ENCODE results near the gene UTRN.

DNA sequence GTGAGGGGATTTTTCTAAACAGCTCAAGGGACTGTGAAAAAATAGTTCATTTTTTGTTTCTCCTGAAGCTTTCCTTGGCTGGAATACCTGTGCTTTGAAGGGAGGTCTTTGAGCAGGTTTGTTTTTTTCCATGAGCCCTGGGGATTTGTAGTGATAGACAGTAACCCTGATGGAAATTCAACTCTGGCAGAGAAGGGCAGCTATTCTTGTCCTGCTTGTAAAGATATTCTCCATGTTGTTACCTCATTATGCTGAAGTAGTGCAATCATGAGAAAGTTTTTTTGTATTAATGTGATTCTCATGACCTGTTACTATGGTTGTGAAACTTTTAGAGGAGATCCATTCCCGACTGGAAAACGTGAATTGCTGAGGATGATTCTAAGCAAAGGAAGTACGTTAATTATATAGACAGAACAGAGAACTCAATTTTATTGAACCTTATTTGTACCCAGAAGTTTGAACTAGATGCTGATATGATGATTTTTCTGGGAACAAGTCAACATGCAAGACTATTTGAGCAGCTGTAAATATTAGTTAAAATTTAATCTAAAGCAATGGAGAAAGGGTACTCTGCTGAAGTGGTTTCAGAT, 12.5 kb downstream of the UTRN start:
- TF ChIP-seq POLR2A (IDR thresholded peaks at IDR 0.05; ENCODE audit: low read depth) (no peak), EP300 (IDR thresholded peaks at IDR 0.05) (no peak), POLR2AphosphoS5 (IDR thresholded peaks at IDR 0.05) (no peak)
- TF ChIP-seq, protein P1, sequence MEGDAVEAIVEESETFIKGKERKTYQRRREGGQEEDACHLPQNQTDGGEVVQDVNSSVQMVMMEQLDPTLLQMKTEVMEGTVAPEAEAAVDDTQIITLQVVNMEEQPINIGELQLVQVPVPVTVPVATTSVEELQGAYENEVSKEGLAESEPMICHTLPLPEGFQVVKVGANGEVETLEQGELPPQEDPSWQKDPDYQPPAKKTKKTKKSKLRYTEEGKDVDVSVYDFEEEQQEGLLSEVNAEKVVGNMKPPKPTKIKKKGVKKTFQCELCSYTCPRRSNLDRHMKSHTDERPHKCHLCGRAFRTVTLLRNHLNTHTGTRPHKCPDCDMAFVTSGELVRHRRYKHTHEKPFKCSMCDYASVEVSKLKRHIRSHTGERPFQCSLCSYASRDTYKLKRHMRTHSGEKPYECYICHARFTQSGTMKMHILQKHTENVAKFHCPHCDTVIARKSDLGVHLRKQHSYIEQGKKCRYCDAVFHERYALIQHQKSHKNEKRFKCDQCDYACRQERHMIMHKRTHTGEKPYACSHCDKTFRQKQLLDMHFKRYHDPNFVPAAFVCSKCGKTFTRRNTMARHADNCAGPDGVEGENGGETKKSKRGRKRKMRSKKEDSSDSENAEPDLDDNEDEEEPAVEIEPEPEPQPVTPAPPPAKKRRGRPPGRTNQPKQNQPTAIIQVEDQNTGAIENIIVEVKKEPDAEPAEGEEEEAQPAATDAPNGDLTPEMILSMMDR (IDR thresholded peaks at IDR 0.05): no peak

Data from esophagus muscularis mucosa (tissue), 4 donors.